Neural cell (in vitro differentiated cells): ENCODE results near the gene TARS2.

Experiments
- CTCF ChIP-seq: fragments of 450-650 bp; IDR thresholded peaks from 2 replicates; pipeline ENCODE4 v1.5.1; 2014; ENCODE audit warnings: antibody characterized with exemption, mild to moderate bottlenecking, moderate library complexity; ENCODE audit not compliant: poor library complexity, severe bottlenecking
- POLR2AphosphoS5 ChIP-seq: IDR thresholded peaks from 2 replicates; pipeline ENCODE4 v1.6.1; 2012
- RAD21 ChIP-seq: fragments of 450-650 bp; conservative IDR thresholded peaks from 2 replicates; pipeline ENCODE4 v1.6.1; 2014; ENCODE audit warnings: antibody characterized with exemption, mild to moderate bottlenecking, moderate library complexity
- TAF1 ChIP-seq: IDR thresholded peaks from 2 replicates; pipeline ENCODE4 v1.6.1; 2012; ENCODE audit warnings: low read depth

GRCh38 chr1:150484431-150484830, 2.8 kb upstream of the TARS2 start:
- TF ChIP-seq CTCF (no peak), TAF1 (no peak), RAD21 (no peak), POLR2AphosphoS5 (no peak)
